ENCODE results near the gene GPC5.
"Not testable (repeated sequence)": the region's sequence is repeated elsewhere in the genome, so short reads cannot be mapped to it uniquely, and the experiment has no call there.

The GPC5 gene

GRCh38 chr13:92221916-92222315 lies 823.5 kb downstream of the GPC5 start:
- DNase-seq, result no peak

- DNase-seq, result no peak
Measured at GRCh38 chr13:92224052-92224821, 825.8 kb downstream of the GPC5 start.

GRCh38 chr13:92224825-92225224 lies 826.4 kb downstream of the GPC5 start:
- no peak for DNase-seq

- no peak for DNase-seq
Measured at GRCh38 chr13:92225861-92226260, 827.4 kb downstream of the GPC5 start.

GRCh38 chr13:92232871-92233270 lies 834.5 kb downstream of the GPC5 start:
- no peak for DNase-seq

GRCh38 chr13:92251671-92252210 lies 853.3 kb downstream of the GPC5 start:
- no peak for DNase-seq

GRCh38 chr13:92255526-92255925 lies 857.1 kb downstream of the GPC5 start:
- DNase-seq, result no peak

GRCh38 chr13:92256211-92256610 lies 857.8 kb downstream of the GPC5 start:
- DNase-seq, result no peak

GRCh38 chr13:92259046-92259445 lies 860.6 kb downstream of the GPC5 start:
- no peak for DNase-seq

GRCh38 chr13:92259523-92259922 lies 861.1 kb downstream of the GPC5 start:
- DNase-seq, result no peak

GRCh38 chr13:92260363-92260762 lies 861.9 kb downstream of the GPC5 start:
- no peak for DNase-seq

GRCh38 chr13:92262100-92262788 lies 863.8 kb downstream of the GPC5 start:
- no peak for DNase-seq

GRCh38 chr13:92265408-92265807 lies 867.0 kb downstream of the GPC5 start:
- no peak for DNase-seq

GRCh38 chr13:92270990-92271389 lies 872.6 kb downstream of the GPC5 start:
- no peak for DNase-seq

- no peak for DNase-seq
Measured at GRCh38 chr13:92272177-92272576, 873.8 kb downstream of the GPC5 start.

- not testable (repeated sequence) for DNase-seq
Measured at GRCh38 chr13:92280986-92281385, 882.6 kb downstream of the GPC5 start.

GRCh38 chr13:92290718-92291307 lies 892.4 kb downstream of the GPC5 start:
- not testable (repeated sequence) for DNase-seq

GRCh38 chr13:92294533-92294932 lies 896.1 kb downstream of the GPC5 start:
- not testable (repeated sequence) for DNase-seq

GRCh38 chr13:92296154-92296671 lies 897.8 kb downstream of the GPC5 start:
- not testable (repeated sequence) for DNase-seq

GRCh38 chr13:92297971-92298942 lies 899.8 kb downstream of the GPC5 start:
- DNase-seq, result no peak

GRCh38 chr13:92300651-92301050 lies 902.2 kb downstream of the GPC5 start:
- no peak for DNase-seq

GRCh38 chr13:92303428-92303827 lies 905.0 kb downstream of the GPC5 start:
- no peak for DNase-seq
